ENCODE measurements around the gene DDX11. TPM values are rescaled to one million over a fixed set of nuclear protein-coding genes. Genes with fewer than 3 reads are reported as not detected.
"Not testable (repeated sequence)": the region's sequence is repeated elsewhere in the genome, so short reads cannot be mapped to it uniquely, and the experiment has no call there.

DDX11 gene
- polyA plus RNA-seq, 3 donors = 0.61 to 41.2 (median 1.7) TPM

DNA sequence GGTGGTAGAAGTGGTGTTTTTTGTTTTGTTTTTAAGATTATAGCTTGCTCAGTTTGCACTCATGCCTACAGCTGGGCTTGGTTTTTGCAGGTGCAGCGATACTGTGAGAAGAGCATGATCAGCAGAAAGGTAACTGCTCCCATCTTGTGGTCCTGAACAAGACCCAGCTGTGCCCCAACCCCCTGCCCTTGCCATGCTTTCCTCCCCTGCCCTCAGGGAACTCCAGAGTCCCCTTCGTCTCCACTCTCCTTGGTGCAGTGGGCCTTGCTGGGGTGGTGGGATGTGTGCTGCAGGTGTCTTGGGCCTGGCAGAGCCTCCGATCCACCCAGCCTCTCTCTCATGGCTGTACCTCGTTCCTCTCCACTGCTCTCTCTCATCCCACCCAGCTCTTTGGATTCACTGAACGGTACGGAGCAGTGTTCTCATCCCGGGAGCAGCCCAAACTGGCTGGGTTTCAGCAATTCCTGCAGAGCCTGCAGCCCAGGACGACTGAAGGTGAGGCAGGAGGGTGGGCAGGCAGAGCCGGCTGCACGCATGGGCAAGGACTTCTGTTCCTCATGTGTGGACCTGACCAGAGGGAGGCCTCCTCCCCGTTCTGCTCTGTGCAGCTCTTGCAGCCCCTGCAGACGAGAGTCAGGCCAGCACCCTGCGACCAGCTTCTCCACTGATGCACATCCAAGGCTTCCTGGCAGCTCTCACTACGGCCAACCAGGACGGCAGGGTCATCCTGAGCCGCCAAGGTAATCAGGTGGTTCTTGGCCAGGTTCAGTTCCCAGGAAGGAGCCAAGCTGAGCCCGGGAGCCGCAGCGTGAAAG lies 22.8 kb downstream of the DDX11 start:
- H3K4me3 ChIP-seq (replicated peaks in 1 of 3; ENCODE audit: low read depth in 2 of 3, low read length in 3 of 3); H3K4me1 Mint-ChIP-seq; H4K20me1 ChIP-seq (ENCODE audit: insufficient read depth, low read length); intact Hi-C loops (cut with micrococcal nuclease); H3K4me3 Mint-ChIP-seq; H3K27ac ChIP-seq (ENCODE audit: low read depth in 1 of 2, low read length in 2 of 2); H3K9me3 ChIP-seq (replicated peaks in 1 of 2; ENCODE audit: control insufficient read depth in 1 of 2, insufficient read depth in 1 of 2, low read length in 2 of 2); H3K9ac ChIP-seq (ENCODE audit: insufficient read depth, low read length, poor library complexity, severe bottlenecking); H3K27me3 ChIP-seq (ENCODE audit: control insufficient read depth in 2 of 2, insufficient read depth in 2 of 2, low read length in 2 of 2); H2AFZ ChIP-seq (ENCODE audit: insufficient read depth, low read depth, low read length, poor library complexity, severe bottlenecking); H3K4me1 ChIP-seq (ENCODE audit: control insufficient read depth in 1 of 2, insufficient read depth in 2 of 2, low read length in 2 of 2); H3K27me3 Mint-ChIP-seq (ENCODE audit: low read depth in 3 of 3); H3K9me3 Mint-ChIP-seq; H3K4me2 ChIP-seq (replicated peaks; ENCODE audit: extremely low read depth, low read length, poor library complexity, severe bottlenecking); H3K79me2 ChIP-seq (ENCODE audit: insufficient read depth, low read length); DNase-seq: not testable (repeated sequence)
- peaks cover 41 to 46% of the 10 kb centered on the region in 2 donors for H3K36me3 Mint-ChIP-seq
- H3K27ac Mint-ChIP-seq = peak overlapping the region in 2 of 7 donors; percentile 40 to 51
- WGBS (ENCODE audit: insufficient coverage) = 96% methylated on average over 8 of the region's 19 CpGs
- peaks cover 26 to 28% of the 10 kb centered on the region in 2 donors for H3K36me3 ChIP-seq (replicated peaks in 1 of 2; ENCODE audit: control insufficient read depth in 1 of 2, insufficient read depth in 2 of 2, low read length in 2 of 2)

DNA sequence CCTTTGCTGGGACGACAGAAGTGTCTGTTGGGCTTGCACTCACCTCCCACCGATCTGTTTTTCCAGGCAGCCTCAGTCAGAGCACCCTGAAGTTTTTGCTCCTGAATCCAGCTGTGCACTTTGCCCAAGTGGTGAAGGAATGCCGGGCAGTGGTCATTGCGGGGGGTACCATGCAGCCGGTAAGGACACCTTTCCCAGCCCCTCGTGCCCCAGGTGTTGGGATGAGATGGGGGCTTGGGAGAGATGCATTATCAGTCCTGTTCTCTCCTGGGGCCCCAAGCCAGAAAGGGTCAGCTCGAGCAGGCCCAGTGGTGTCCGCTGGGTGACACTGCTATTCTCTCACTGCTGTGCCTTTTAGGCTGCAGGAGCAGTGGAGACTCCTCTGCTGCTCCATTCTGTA lies 24.2 kb downstream of the DDX11 start:
- H3K9me3 Mint-ChIP-seq; H3K27me3 Mint-ChIP-seq (ENCODE audit: low read depth in 3 of 3); H3K79me2 ChIP-seq (ENCODE audit: insufficient read depth, low read length); H3K4me3 Mint-ChIP-seq; DNase-seq; H3K27me3 ChIP-seq (ENCODE audit: control insufficient read depth in 2 of 2, insufficient read depth in 2 of 2, low read length in 2 of 2); H3K4me2 ChIP-seq (replicated peaks; ENCODE audit: extremely low read depth, low read length, poor library complexity, severe bottlenecking); H3K4me1 Mint-ChIP-seq; H4K20me1 ChIP-seq (ENCODE audit: insufficient read depth, low read length); H3K27ac Mint-ChIP-seq; H3K4me1 ChIP-seq (ENCODE audit: control insufficient read depth in 1 of 2, insufficient read depth in 2 of 2, low read length in 2 of 2); H3K9me3 ChIP-seq (replicated peaks in 1 of 2; ENCODE audit: control insufficient read depth in 1 of 2, insufficient read depth in 1 of 2, low read length in 2 of 2); intact Hi-C loops (cut with micrococcal nuclease); H2AFZ ChIP-seq (ENCODE audit: insufficient read depth, low read depth, low read length, poor library complexity, severe bottlenecking); H3K4me3 ChIP-seq (replicated peaks in 1 of 3; ENCODE audit: low read depth in 2 of 3, low read length in 3 of 3); H3K27ac ChIP-seq (ENCODE audit: low read depth in 1 of 2, low read length in 2 of 2); H3K9ac ChIP-seq (ENCODE audit: insufficient read depth, low read length, poor library complexity, severe bottlenecking): not testable (repeated sequence)
- H3K36me3 ChIP-seq (replicated peaks in 1 of 2; ENCODE audit: control insufficient read depth in 1 of 2, insufficient read depth in 2 of 2, low read length in 2 of 2) = peaks cover 25% of the 10 kb centered on the region in 2 donors
- peaks cover 32 to 46% of the 10 kb centered on the region in 2 donors for H3K36me3 Mint-ChIP-seq
- WGBS (ENCODE audit: insufficient coverage) = 90% methylated on average over 2 of the region's 8 CpGs

DNA sequence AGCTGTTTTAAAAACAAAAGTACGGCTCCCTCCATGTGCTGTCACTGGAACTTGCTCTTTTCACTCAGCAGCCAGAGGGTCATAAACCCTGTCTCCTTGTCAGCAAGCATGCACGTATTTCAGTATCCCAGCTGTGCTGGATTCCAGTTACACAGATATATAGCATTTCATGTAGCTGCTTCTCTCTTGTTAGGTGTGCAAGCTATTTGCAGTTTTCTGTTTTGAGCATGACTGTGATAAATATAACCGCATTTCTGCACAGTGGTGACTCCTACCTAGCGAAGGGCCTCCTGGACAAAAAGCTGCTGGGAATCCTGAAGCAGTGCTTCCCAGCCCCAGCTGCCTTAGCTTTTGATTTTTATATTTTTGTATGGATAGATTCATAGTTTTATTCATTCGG lies 24.7 kb downstream of the DDX11 start:
- H3K27me3 ChIP-seq (ENCODE audit: control insufficient read depth in 2 of 2, insufficient read depth in 2 of 2, low read length in 2 of 2); intact Hi-C loops (cut with micrococcal nuclease); DNase-seq; H4K20me1 ChIP-seq (ENCODE audit: insufficient read depth, low read length); H3K4me2 ChIP-seq (replicated peaks; ENCODE audit: extremely low read depth, low read length, poor library complexity, severe bottlenecking); H3K27ac ChIP-seq (ENCODE audit: low read depth in 1 of 2, low read length in 2 of 2); H3K9me3 ChIP-seq (replicated peaks in 1 of 2; ENCODE audit: control insufficient read depth in 1 of 2, insufficient read depth in 1 of 2, low read length in 2 of 2); H3K9me3 Mint-ChIP-seq; H3K4me3 ChIP-seq (replicated peaks in 1 of 3; ENCODE audit: low read depth in 2 of 3, low read length in 3 of 3); H2AFZ ChIP-seq (ENCODE audit: insufficient read depth, low read depth, low read length, poor library complexity, severe bottlenecking); H3K79me2 ChIP-seq (ENCODE audit: insufficient read depth, low read length); H3K4me1 ChIP-seq (ENCODE audit: control insufficient read depth in 1 of 2, insufficient read depth in 2 of 2, low read length in 2 of 2); H3K27me3 Mint-ChIP-seq (ENCODE audit: low read depth in 3 of 3); H3K4me3 Mint-ChIP-seq; H3K9ac ChIP-seq (ENCODE audit: insufficient read depth, low read length, poor library complexity, severe bottlenecking); H3K4me1 Mint-ChIP-seq: not testable (repeated sequence)
- H3K36me3 ChIP-seq (replicated peaks in 1 of 2; ENCODE audit: control insufficient read depth in 1 of 2, insufficient read depth in 2 of 2, low read length in 2 of 2) = peaks cover 23 to 25% of the 10 kb centered on the region in 2 donors
- H3K36me3 Mint-ChIP-seq = peaks cover 34 to 47% of the 10 kb centered on the region in 2 donors
- peak overlapping the region in 1 of 7 donors; percentile 62 for H3K27ac Mint-ChIP-seq
- WGBS (ENCODE audit: insufficient coverage) = 80% methylated on average over 1 of the region's 5 CpGs

DNA sequence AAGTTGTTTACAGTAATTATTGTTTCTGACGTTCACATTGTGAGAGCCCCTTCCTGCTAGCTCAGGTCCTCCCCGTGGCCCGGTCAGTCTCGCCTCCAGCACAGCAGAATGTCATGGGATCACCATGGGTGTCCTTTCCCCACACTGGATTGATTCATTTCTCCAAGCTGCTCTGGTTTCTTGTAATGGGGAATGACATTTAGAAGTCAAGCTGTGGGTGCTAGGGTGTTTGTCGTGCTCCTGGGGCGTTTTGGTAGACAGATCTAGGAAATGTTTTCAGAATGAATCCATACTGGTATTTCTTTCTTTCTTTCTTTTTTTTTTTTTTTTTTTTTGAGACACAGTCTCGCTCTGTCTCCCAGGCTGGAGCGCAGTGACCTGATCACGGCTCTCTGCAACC lies 25.1 kb downstream of the DDX11 start:
- intact Hi-C loops (cut with micrococcal nuclease); H3K9me3 ChIP-seq (replicated peaks in 1 of 2; ENCODE audit: control insufficient read depth in 1 of 2, insufficient read depth in 1 of 2, low read length in 2 of 2); H3K4me1 ChIP-seq (ENCODE audit: control insufficient read depth in 1 of 2, insufficient read depth in 2 of 2, low read length in 2 of 2); H3K27me3 ChIP-seq (ENCODE audit: control insufficient read depth in 2 of 2, insufficient read depth in 2 of 2, low read length in 2 of 2); H3K9ac ChIP-seq (ENCODE audit: insufficient read depth, low read length, poor library complexity, severe bottlenecking); H3K4me1 Mint-ChIP-seq; H2AFZ ChIP-seq (ENCODE audit: insufficient read depth, low read depth, low read length, poor library complexity, severe bottlenecking); H3K27ac ChIP-seq (ENCODE audit: low read depth in 1 of 2, low read length in 2 of 2); H3K4me2 ChIP-seq (replicated peaks; ENCODE audit: extremely low read depth, low read length, poor library complexity, severe bottlenecking); DNase-seq; H3K4me3 Mint-ChIP-seq; H3K9me3 Mint-ChIP-seq; H3K4me3 ChIP-seq (replicated peaks in 1 of 3; ENCODE audit: low read depth in 2 of 3, low read length in 3 of 3); H4K20me1 ChIP-seq (ENCODE audit: insufficient read depth, low read length); H3K27me3 Mint-ChIP-seq (ENCODE audit: low read depth in 3 of 3); H3K79me2 ChIP-seq (ENCODE audit: insufficient read depth, low read length): not testable (repeated sequence)
- Mint-ChIP-seq H3K27ac (peak overlapping the region in 3 of 7 donors; percentile 8 to 62 (median 28)), H3K36me3 (peaks cover 38 to 49% of the 10 kb centered on the region in 2 donors)
- WGBS (ENCODE audit: insufficient coverage) = no CpG with 5 or more reads among the region's 9 CpGs
- H3K36me3 ChIP-seq (replicated peaks in 1 of 2; ENCODE audit: control insufficient read depth in 1 of 2, insufficient read depth in 2 of 2, low read length in 2 of 2) = peaks cover 24 to 27% of the 10 kb centered on the region in 2 donors

All from CD14-positive monocyte (primary cell).